ENCODE data around the gene C16orf89.

C16orf89 gene

DNA sequence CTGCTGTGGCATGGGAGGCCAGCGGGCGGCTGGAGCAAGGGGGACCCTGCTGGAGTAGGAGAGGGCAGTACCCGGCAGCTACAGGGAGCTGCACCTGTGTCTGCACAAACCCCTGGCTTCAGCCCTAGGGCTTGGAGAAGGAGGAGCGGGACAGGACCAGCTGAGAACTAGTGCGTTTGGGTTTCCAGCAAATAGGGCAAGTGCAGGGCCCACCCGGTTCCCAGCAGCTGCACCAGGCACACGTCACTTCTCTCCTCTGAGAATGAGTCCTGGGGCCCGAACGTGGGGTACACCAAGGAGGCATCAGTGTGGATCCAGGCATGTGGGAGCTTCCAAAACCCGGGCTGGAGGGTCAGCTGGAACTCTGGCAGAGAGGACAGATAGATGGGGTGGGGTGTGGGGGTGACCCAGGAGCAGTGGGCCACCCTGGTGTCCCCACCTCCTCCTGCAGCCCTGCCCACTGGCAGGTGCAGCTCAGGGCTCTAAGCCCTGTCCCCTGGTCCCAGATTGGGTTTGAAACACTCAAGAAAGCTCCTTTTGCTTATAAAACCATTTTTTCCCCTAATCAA lies 5.6 kb downstream of the C16orf89 start:
- no peak for DNase-seq (ENCODE audit: low read depth)
- TF ChIP-seq, protein P1, sequence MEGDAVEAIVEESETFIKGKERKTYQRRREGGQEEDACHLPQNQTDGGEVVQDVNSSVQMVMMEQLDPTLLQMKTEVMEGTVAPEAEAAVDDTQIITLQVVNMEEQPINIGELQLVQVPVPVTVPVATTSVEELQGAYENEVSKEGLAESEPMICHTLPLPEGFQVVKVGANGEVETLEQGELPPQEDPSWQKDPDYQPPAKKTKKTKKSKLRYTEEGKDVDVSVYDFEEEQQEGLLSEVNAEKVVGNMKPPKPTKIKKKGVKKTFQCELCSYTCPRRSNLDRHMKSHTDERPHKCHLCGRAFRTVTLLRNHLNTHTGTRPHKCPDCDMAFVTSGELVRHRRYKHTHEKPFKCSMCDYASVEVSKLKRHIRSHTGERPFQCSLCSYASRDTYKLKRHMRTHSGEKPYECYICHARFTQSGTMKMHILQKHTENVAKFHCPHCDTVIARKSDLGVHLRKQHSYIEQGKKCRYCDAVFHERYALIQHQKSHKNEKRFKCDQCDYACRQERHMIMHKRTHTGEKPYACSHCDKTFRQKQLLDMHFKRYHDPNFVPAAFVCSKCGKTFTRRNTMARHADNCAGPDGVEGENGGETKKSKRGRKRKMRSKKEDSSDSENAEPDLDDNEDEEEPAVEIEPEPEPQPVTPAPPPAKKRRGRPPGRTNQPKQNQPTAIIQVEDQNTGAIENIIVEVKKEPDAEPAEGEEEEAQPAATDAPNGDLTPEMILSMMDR (IDR thresholded peaks at IDR 0.05; ENCODE audit: low read length, missing control alignments) = no peak
- no peak overlapping the region for H3K4me3 ChIP-seq (replicated peaks; ENCODE audit: low read depth, low read length)

DNA sequence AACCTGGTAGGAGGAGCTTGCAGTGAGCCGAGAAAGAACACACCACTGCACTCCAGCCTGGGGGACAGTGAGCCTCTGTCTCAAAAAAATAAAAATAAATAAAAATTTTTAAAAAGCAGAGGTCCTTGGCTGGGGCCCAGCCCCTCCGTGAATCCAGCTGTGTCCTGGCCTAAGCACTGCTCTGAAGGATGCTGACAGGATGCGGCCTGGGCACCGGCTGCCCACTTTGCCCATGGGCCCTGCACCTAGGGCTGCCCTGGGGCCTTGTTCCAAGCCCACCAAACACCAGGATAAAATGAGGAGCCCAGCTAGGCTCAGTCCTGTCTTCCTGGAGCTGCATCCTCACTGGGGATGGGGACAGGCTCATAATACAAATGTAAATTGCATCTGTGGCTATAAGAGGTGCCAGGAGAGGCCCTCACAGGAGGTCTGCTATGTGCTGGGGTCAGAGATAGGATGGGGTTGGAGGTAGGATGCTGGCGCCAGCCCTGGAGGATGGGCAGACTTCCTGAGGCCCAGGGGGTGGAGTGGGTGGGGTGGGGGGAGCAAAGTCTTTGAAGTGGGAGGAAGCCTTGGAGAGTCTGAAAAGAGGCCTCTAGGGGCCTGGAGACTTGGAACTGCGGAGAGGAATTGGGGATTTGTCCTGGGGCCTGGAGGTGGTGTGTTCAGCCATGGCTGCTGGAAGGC lies 6.2 kb downstream of the C16orf89 start:
- DNase-seq (ENCODE audit: low read depth) = no peak
- TF ChIP-seq, protein P1 (IDR thresholded peaks at IDR 0.05; ENCODE audit: low read length, missing control alignments) = no peak
- no peak overlapping the region for H3K4me3 ChIP-seq (replicated peaks; ENCODE audit: low read depth, low read length)

DNA sequence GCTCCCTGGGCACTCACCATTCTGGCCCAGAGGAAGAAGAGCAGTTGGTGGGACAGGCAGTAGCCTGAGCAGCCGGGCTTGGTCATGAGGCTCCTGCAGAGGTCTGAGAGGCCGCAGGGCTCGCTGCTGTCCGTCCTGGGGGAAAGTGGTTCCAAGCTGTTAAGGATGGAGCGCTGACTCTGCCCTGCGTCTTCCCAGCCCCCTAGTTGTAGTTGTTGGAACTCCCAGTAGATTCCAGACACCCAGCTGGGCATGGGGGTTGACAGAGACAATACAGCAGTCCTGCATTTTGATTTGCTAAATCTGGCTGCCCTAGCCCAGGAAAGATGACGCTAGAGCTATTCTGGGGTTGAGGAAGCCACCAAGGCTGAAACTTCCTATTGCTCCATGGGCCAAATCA lies 7.3 kb downstream of the C16orf89 start:
- TF ChIP-seq, protein P1 (IDR thresholded peaks at IDR 0.05; ENCODE audit: low read length, missing control alignments) = peak; percentile 40
- H3K4me3 ChIP-seq (replicated peaks; ENCODE audit: low read depth, low read length) = no peak overlapping the region
- peak; percentile 38 for DNase-seq (ENCODE audit: low read depth)

DNA sequence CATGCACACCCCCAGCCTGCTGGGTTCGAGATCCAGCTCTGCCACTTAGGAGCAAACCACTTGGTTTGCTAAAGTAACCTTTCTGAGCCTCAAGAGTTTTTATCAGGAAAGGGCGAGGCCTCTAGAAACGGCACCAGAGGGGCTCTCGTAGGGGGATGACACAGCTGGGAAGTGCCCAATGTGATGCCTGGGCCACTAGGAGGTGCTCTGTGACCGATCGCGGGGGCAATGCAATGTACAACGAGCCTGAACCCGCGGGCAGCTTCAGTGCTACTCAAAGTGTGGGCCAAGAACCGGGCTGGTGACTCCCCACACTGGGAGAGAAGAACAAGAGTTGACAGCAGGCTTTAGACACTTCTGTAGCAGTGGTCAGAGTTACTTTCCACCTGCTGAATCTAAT lies 9.4 kb downstream of the C16orf89 start:
- TF ChIP-seq, protein P1 (IDR thresholded peaks at IDR 0.05; ENCODE audit: low read length, missing control alignments) = peak; percentile 48
- no peak for DNase-seq (ENCODE audit: low read depth)
- H3K4me3 ChIP-seq (replicated peaks; ENCODE audit: low read depth, low read length) = no peak overlapping the region

DNA sequence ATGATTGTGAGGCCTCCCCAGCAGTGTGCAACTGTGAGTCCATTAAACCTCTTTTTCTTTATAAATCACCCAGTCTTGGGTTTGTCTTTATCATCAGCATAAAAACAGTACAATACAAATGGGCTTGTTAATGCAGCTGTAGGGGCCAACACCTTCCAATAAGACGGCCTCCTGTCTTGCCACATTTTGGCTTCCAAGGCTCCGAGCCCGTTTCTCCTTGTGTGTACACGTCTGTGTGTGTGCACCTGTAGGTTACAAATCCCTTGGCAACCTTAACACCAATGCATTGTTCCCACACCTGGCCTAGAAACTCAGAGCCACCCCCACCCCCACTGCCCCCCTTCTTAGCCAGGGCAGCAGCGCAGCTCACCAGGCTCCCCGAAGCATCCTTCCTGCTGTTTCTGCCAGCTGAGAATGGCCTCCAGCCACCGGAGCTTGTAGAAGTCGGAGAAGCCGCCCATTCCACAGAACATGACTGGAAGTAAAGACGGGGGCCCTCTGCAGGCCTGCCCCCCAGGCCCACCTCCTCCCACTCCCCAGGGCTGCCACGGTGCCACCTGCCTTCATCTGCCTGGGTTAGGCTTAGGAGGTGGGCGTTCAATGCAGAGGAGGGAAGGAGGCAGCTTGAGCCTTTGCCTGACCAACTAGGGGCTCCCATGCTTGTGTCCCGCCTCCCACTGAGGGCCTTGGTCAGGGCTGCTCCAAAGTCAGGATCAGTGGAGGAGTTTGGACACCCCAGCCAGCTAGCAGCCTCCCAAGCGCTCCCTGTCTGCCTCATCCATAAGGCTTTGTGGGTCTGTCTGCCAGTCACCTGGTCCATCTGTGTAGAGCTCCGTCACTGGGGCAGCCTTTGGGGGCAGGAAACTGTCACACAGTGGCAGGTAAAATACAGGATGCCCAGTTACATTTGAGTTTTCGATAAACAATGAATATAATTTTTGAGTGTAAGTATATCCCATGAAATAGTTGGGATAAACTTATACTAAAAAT lies 10.6 kb downstream of the C16orf89 start:
- DNase-seq (ENCODE audit: low read depth) = no peak
- TF ChIP-seq, protein P1 (IDR thresholded peaks at IDR 0.05; ENCODE audit: low read length, missing control alignments) = no peak
- no peak overlapping the region for H3K4me3 ChIP-seq (replicated peaks; ENCODE audit: low read depth, low read length)

DNA sequence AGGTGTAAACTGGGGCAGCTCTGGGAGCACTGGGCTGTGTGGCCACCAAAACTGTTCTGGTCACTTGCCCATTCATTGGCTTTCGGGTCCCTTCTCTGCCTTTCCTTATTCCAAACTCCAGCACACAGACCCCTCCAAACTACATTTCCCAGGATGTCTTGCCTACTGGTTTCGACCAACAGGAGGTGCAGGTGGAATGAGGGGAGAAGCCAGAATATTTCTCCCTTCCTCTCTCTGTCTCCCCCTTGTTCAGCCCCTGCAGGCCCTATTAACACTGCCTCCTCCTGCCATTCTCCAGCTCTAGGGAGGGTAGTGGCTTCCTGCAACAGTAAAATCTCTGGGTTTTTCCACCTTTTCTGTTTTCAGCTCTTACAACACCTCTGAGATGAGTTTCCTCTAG lies 18.8 kb downstream of the C16orf89 start:
- TF ChIP-seq, protein P1 (IDR thresholded peaks at IDR 0.05; ENCODE audit: low read length, missing control alignments) = no peak
- DNase-seq (ENCODE audit: low read depth) = no peak
- H3K4me3 ChIP-seq (replicated peaks; ENCODE audit: low read depth, low read length) = no peak overlapping the region
